HG03342 (cell line): ENCODE data around the gene CISD3.

Source experiments
- ATAC-seq: cut with Tn5 transposase; IDR thresholded peaks from one replicate; pipeline ENCODE4 v1.9.1; 2021; ENCODE audit warnings: mild to moderate bottlenecking, moderate library complexity; ENCODE audit not compliant: unreplicated experiment

Gene CISD3

DNA sequence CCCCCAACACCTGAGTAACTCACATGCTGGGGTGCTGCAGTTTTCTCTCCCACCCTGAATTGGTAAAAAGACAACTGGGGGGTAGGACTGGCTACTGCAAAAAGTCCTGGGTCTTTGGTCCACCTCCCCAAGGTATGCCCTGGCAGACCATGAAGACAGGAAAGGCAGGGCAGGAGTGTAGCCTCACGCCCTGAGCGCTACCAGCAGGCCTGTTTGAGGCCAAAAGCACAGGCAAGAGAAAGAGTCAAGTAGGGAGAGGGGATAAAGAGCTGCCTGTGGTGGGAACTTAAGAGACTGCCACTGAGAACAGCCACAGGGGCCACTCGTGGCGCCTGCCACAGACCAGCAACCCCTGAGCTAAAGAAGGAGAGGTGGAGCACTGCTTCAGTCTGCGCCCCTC lies 36.2 kb downstream of the CISD3 start:
- ATAC-seq: no peak

DNA sequence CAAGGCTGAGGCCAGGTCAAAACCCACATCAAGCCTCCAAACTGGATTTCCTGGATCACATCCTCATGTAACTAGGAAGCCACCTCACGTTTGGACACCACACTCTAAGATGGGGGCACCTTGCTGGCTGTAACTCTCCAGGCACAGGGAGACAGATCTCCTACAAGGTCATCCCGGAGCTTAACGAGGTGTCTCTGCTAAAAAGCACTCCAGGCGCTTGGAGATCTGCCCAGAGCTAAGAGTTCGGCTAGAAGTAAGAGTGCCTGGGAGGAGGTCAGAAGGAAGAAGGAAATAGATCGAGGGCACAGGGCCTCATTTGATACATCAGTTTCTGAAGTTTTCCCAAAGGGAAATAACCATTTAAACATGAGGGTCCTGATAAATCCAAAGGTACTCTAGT lies 38.3 kb downstream of the CISD3 start:
- ATAC-seq: no peak

DNA sequence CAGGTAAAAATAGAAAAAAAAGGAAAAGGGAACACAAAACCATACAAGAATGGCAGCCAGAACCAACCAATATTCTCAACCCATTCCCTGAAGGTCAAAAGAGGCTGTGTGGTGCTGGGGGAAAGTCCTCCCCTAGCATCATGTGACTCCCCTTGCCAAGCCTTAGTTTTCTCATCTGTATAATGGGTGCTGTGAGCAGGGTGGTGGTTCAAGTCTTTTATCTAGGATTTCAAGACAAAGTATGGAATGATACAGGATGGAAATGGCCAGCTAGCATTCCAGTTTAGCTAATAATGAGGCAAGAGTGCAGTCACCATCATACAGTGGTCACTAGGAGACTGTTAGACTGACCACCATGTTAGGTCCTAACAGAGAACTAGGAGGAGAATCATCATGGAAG lies 43.1 kb downstream of the CISD3 start:
- no peak for ATAC-seq

DNA sequence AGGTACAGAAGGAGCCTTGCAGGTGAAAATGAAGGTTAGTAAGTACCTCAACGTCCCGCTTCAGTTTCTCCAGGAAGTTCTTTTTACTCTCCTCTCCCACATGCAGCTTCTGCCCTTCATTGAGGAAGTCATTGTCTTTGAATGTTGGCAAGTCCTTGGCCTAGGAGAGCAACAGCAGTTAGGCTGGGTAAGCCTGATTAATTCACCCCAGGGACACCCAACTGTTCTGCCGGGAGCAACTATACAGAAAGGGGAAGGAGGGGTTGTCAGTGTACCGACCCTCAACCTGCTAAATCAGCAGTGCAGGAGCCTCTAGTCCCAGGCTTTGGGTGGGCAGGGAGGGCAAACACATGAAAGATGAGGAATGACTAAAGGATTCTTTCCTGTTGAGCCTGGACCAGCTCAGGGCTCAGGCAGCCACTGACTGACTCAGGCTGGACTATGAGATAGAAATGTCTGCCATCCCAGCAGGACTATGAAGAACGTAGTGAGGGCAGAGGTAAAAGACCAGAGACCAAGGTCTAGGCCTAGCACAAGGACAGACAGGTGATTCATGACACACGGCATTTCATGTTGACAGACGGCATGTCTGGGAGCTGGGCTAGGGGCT lies 47.6 kb downstream of the CISD3 start:
- ATAC-seq: no peak

DNA sequence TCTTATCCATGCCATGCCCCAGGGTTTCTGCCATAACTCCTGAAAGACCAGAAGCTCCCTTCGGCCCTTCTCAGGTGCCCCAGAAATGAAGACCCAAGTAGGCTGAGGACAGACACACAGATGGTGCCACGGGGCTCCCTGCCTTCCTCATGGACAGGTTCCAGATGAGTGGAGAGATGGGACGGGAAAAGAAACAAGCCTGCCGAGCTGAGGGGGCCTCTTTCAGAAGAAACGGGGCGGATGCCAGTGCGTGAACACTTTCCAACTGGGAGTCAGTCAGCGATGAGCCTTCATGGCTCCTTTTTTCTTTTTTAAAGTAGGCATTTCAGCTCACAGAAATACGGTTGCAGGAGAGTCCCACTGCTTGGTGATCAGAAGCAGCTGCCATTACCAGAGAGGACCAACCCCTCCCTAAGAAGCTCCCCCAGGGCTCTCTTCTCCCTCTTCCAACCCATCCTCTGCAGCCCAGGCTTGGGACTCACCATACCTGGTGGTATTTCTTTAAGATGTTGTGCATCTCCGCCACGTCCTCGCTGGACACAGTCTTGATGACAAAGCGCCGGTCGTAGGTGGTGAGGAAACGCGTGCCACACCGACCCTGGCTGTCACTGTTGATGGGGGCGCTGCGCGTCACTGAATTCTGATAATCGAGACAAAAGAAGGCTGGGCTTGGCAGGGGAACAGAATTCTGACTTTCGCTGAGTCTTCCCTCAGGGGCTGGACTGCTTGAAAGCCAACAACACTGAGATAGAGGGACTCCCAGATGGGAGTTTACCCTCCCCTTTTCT lies 50.0 kb downstream of the CISD3 start:
- ATAC-seq: no peak

DNA sequence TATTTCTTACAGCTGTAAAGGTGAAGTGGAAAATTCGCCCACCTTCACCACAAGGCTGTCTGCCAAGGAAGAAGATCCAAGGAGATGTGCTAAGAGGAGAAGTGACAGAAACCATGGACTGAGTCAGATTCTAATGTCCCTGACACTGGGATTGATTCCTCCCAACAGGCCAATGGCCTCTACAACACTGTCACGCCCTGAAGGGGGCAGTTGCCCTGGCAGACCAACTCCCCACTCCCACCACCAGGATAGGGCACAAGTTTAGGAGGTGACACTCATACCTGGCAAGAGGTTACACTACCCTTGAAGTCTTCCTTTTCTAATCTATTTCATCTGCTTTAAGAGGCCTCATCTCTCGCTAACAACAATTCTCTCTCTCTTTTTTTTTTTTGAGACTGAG lies 53.1 kb downstream of the CISD3 start:
- no peak for ATAC-seq
